ENCODE results near the gene SOX9. TPM values are rescaled to one million over a fixed set of nuclear protein-coding genes. Genes with fewer than 3 reads are reported as not detected.

Gene SOX9
- total RNA-seq, 1 experiment from 2014 or later: 1.3 TPM

GRCh38 chr17:72173499-72174116 is 52.8 kb downstream of the SOX9 start:
- Histone ChIP-seq H4K8ac (replicated peaks; ENCODE audit: insufficient read length, low read depth, low read length) (no peak overlapping the region), H3K18ac (ENCODE audit: insufficient read length, low read depth, low read length) (no peak overlapping the region), H3K27ac (ENCODE audit: insufficient read length, low read depth, low read length) (no peak overlapping the region), H2BK5ac (ENCODE audit: insufficient read length, low read length) (no peak overlapping the region), H3K9me3 (ENCODE audit: control insufficient read depth, low read depth, low read length) (no peaks in the 10 kb centered on the region), H4K20me1 (ENCODE audit: control insufficient read depth, insufficient read depth, insufficient read length) (no peaks in the 10 kb centered on the region), H3K4me1 (ENCODE audit: insufficient read depth, low read length) (peaks cover 6% of the 10 kb centered on the region; the same call in 1 of the 2 replicates), H3K79me2 (ENCODE audit: insufficient read depth, low read length) (no peaks in the 10 kb centered on the region), H3K23me2 (ENCODE audit: insufficient read length, low read depth, low read length, poor library complexity, severe bottlenecking) (peaks cover 3% of the 10 kb centered on the region), H2BK20ac (ENCODE audit: low read depth, low read length, poor library complexity, severe bottlenecking) (no peak overlapping the region), H2BK120ac (ENCODE audit: low read depth, low read length, poor library complexity, severe bottlenecking) (no peak overlapping the region), H2BK15ac (ENCODE audit: low read depth, low read length) (no peak overlapping the region), H3T11ph (ENCODE audit: low read length) (no peak overlapping the region), H4K5ac (ENCODE audit: insufficient read length, low read depth, low read length) (no peak overlapping the region), H2AFZ (ENCODE audit: low read length) (no peak overlapping the region), H3K56ac (ENCODE audit: insufficient read length, low read depth, low read length) (no peak overlapping the region), H3K23ac (ENCODE audit: insufficient read length, low read depth, low read length) (no peak overlapping the region), H2BK12ac (ENCODE audit: insufficient read length, low read depth, low read length) (no peak overlapping the region), H3K9ac (ENCODE audit: extremely low read depth, insufficient read length, low read length) (no peak overlapping the region), H4K91ac (ENCODE audit: insufficient read length, low read depth, low read length) (no peak overlapping the region), H3K4me2 (ENCODE audit: insufficient read depth, insufficient read length, low read length) (no peak overlapping the region), H3K4ac (ENCODE audit: low read depth, low read length) (no peak overlapping the region), H2AK5ac (ENCODE audit: insufficient read length, low read length) (no peak overlapping the region), H3K79me1 (ENCODE audit: insufficient read depth, low read depth, low read length, poor library complexity, severe bottlenecking) (no peaks in the 10 kb centered on the region), H3K27me3 (ENCODE audit: insufficient read depth, low read length) (no peaks in the 10 kb centered on the region), H3K14ac (ENCODE audit: insufficient read depth, low read length) (no peak overlapping the region)
- Mint-ChIP-seq H3K36me3 (ENCODE audit: insufficient read depth in 1 of 3, low read depth in 3 of 3) (no peaks in the 10 kb centered on the region), H3K4me1 (peaks cover 35 to 47% of the 10 kb centered on the region in 2 experiments), H3K27me3 (ENCODE audit: low read depth) (no peaks in the 10 kb centered on the region; the same call in 1 of the 2 replicates), H3K4me3 (0 out of 5 replicates have a peak overlapping the region, but pooled peaks of 1 of the 2 experiments have one; percentile 14), H3K9me3 (no peaks in the 10 kb centered on the region), H3K27ac (peak overlapping the region in 1 of 3 experiments; percentile 95; a peak in 1 of 7 replicates)
- DNase-seq: no peak
- WGBS (ENCODE audit: extremely low coverage, insufficient read length, low lambda C conversion rate): no CpG with 5 or more reads among the region's 9 CpGs
- TF ChIP-seq CTCF (conservative IDR thresholded peaks at IDR 0.05): no peak
